ENCODE results near the gene XCL1. TPM values are rescaled to one million over a fixed set of nuclear protein-coding genes. Genes with fewer than 3 reads are reported as not detected.

XCL1 gene
- total and polyA plus RNA-seq, 10 of the 15 experiments (the other 5 are each of a cell fraction or from before 2014, with no cell fraction given), result 0.68 to 1,222 (median 12.2) TPM

DNA sequence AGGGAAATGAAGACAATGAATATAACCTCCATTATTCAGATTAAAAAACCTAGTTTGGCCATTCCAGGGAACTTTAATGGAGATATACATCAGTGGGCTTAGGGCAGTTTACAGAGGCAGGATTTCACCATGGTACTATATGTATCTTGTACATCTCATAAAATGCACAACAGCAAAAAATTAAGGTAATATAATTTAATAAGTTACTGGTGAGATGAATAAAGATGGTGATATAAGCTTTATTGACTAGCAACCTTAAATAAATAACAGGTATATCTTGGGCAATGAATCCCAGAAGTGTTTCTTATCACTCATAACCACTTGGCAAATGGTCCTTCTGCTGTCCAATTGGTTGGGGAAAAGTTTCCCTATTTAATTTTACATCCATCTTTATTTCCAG, 29.0 kb downstream of the XCL1 start:
- POLR2A ChIA-PET, result interaction anchor here (0.7 kb wide), 1 partner anchor 166 kb away, joined by 3 read pairs; no protein-coding TSS in a partner anchor
- no peak for FAIRE-seq
- TF ChIP-seq NFYB (IDR thresholded peaks at IDR 0.05; ENCODE audit: insufficient read depth, low read depth, low read length), result no peak
- TF ChIP-seq EZH2 (IDR thresholded peaks at IDR 0.05; ENCODE audit: borderline replicate concordance, control insufficient read depth, low read depth, low read length), result no peak
- no peak for TF ChIP-seq MEF2B (IDR thresholded peaks at IDR 0.05; ENCODE audit: partially characterized antibody, poor library complexity, severe bottlenecking)
- no peak for TF ChIP-seq NFYA (IDR thresholded peaks at IDR 0.05; ENCODE audit: borderline replicate concordance, low read depth, low read length)
- TF ChIP-seq PAX5 (IDR thresholded peaks at IDR 0.05; ENCODE audit: borderline replicate concordance, low read depth, low read length), result no peak
- TF ChIP-seq CEBPB (IDR thresholded peaks at IDR 0.05; ENCODE audit: borderline replicate concordance in 1 of 2, low read depth in 2 of 2, low read length in 2 of 2), result no peak
- TF ChIP-seq JUNB (IDR thresholded peaks at IDR 0.05), result no peak
- TF ChIP-seq GABPA (IDR thresholded peaks at IDR 0.05; ENCODE audit: low read depth), result no peak
- TF ChIP-seq CTCF (IDR thresholded peaks at IDR 0.05 in 2 of 3, conservative IDR thresholded peaks at IDR 0.05 in 1 of 3; ENCODE audit: control insufficient read depth in 2 of 3, extremely low read depth in 1 of 3, insufficient read depth in 1 of 3, low read depth in 3 of 3, low read length in 3 of 3), result no peak
- TF ChIP-seq SRF (IDR thresholded peaks at IDR 0.05; ENCODE audit: low read depth in 2 of 2, low read length in 2 of 2), result no peak
- TF ChIP-seq TBL1XR1 (IDR thresholded peaks at IDR 0.05; ENCODE audit: low read depth, low read length), result no peak
- TF ChIP-seq CBX5 (IDR thresholded peaks at IDR 0.05; ENCODE audit: low read depth), result no peak
- no peak for TF ChIP-seq PKNOX1 (IDR thresholded peaks at IDR 0.05)
- no peak for TF ChIP-seq KAT2A (conservative IDR thresholded peaks at IDR 0.05; ENCODE audit: control insufficient read depth, low read depth, low read length)
- no peak for TF ChIP-seq SP1 (IDR thresholded peaks at IDR 0.05; ENCODE audit: low read depth, low read length)
- no peak for TF ChIP-seq ZNF384 (IDR thresholded peaks at IDR 0.05; ENCODE audit: borderline replicate concordance, low read depth, low read length)
- TF ChIP-seq NKRF (conservative IDR thresholded peaks at IDR 0.05), result no peak
- no peak for TF ChIP-seq GATAD2B (conservative IDR thresholded peaks at IDR 0.05; ENCODE audit: low read depth)

More for the DNA sequence above, 29.0 kb downstream of the XCL1 start:
- ChIA-PET RAD21 (ENCODE audit: unreplicated experiment) (interaction anchor here (1.2 to 9.7 kb wide), 8 partner anchors 21 to 744 kb away, joined by 3 to 179 read pairs (median 10); no protein-coding TSS in a partner anchor), SMC1A (ENCODE audit: uncharacterized antibody, unreplicated experiment) (interaction anchor here (1.1 to 13.3 kb wide), 11 partner anchors 13 to 745 kb away, joined by 4 to 314 read pairs (median 7); no protein-coding TSS in a partner anchor), CTCF (interaction anchor here (0.5 to 12.1 kb wide), 10 partner anchors 9 to 744 kb away, joined by 3 to 240 read pairs (median 8); no protein-coding TSS in a partner anchor)
- Histone ChIP-seq H3K4me1 (ENCODE audit: control insufficient read depth, insufficient read depth, low read length) (no peaks in the 10 kb centered on the region), H3K4me3 (no peak overlapping the region), H4K20me1 (ENCODE audit: control insufficient read depth, insufficient read depth) (no peaks in the 10 kb centered on the region), H3K27ac (ENCODE audit: control insufficient read depth, insufficient read depth) (no peak overlapping the region), H3K79me2 (ENCODE audit: control insufficient read depth, insufficient read depth, low read length) (no peaks in the 10 kb centered on the region), H3K9ac (ENCODE audit: control insufficient read depth, insufficient read depth, low read length) (no peak overlapping the region), H3K36me3 (ENCODE audit: control insufficient read depth in 2 of 2, insufficient read depth in 2 of 2, low read length in 1 of 2) (no peaks in the 10 kb centered on the region), H3K4me2 (ENCODE audit: control insufficient read depth, insufficient read depth) (no peak overlapping the region), H2AFZ (ENCODE audit: control insufficient read depth, low read depth, low read length) (no peak overlapping the region), H3K9me3 (replicated peaks; ENCODE audit: control insufficient read depth, insufficient read depth, low read length) (no peaks in the 10 kb centered on the region), H3K27me3 (replicated peaks in 1 of 2; ENCODE audit: control insufficient read depth in 2 of 2, insufficient read depth in 2 of 2, low read length in 1 of 2) (no peaks in the 10 kb centered on the region; a peak in 2 of 4 replicates)
- in situ Hi-C loops (cut with MboI) (loop anchor here (5.0 kb wide), 1 partner anchor 937 kb away; no protein-coding TSS in a partner anchor), intact Hi-C loops (cut with micrococcal nuclease; ENCODE audit: unreplicated experiment) (loop anchor here (10.0 kb wide), 1 partner anchor 1109 kb away; the partner anchor contains the start of gene SELL)
- DNase-seq (ENCODE audit: low read depth, low spot score) (no peak), ATAC-seq (no peak)
- BruUV-seq (replicated peaks), result no TSS peak
